VCaP (cell line): ENCODE results near the gene KRT6C.
"Not testable (repeated sequence)": the region's sequence is repeated elsewhere in the genome, so short reads cannot be mapped to it uniquely, and the experiment has no call there.

Source experiments
- H3K27ac ChIP-seq: fragments of 450-650 bp; 2 replicates; pipeline ENCODE4 v1.5.1; 2017
- CTCF ChIP-seq: fragments of 450-650 bp; conservative IDR thresholded peaks from 2 replicates; pipeline ENCODE4 v1.5.1; 2017; ENCODE audit warnings: mild to moderate bottlenecking, moderate library complexity

KRT6C gene

GRCh38 chr12:52464897-52465296 lies 8.7 kb downstream of the KRT6C start:
- no peak for TF ChIP-seq CTCF

GRCh38 chr12:52461693-52462092 lies 11.9 kb downstream of the KRT6C start:
- TF ChIP-seq CTCF: no peak
- no peak overlapping the region for H3K27ac ChIP-seq

More at GRCh38 chr12:52464897-52465296, 8.7 kb downstream of the KRT6C start:
- no peak overlapping the region for H3K27ac ChIP-seq

- TF ChIP-seq CTCF: no peak
These were observed 14.7 kb downstream of the KRT6C start for GRCh38 chr12:52458861-52459260.

GRCh38 chr12:52455821-52456220 lies 17.8 kb downstream of the KRT6C start:
- no peak for TF ChIP-seq CTCF
- H3K27ac ChIP-seq: peak overlapping the region; percentile 63

More at GRCh38 chr12:52458861-52459260, 14.7 kb downstream of the KRT6C start:
- H3K27ac ChIP-seq: no peak overlapping the region

DNA sequence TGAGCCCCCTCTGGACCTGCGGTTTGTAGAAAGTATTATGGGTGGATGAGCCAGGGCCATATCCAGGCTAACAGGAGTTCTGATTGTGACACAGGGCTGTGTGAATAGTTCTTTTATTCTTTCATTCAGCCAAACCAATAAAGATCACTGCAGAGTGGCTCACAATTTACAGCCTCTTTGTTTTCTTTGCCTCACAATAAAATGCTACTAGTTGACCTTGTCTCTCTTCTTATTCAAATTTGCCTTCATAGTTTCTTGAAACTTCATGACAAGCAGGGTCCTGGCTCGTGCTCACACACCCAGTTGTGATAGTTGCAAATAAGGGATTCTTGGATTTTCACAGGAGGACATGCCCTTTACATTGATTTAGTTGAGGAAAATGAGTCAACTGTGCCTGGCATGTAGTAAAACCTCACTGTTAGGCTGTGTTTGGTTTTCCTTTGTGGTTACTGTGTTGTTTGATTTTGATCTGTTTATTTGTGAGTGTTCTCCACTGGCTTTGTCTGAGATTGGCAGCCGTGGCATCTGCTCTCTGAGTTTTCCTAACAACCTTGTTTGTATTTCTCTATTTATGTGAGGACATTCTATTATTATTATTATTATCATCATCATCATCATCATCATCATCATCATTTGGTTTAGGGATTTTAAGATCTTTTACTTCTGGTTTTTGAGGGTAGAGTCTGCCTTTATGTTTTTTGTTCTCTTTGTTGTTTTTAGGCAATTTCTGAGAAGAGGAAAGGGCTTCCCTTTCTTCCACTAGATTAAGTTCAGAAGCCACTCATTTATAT lies 19.0 kb downstream of the KRT6C start:
- H3K27ac ChIP-seq: peak overlapping the region; percentile 63
- TF ChIP-seq CTCF: no peak

DNA sequence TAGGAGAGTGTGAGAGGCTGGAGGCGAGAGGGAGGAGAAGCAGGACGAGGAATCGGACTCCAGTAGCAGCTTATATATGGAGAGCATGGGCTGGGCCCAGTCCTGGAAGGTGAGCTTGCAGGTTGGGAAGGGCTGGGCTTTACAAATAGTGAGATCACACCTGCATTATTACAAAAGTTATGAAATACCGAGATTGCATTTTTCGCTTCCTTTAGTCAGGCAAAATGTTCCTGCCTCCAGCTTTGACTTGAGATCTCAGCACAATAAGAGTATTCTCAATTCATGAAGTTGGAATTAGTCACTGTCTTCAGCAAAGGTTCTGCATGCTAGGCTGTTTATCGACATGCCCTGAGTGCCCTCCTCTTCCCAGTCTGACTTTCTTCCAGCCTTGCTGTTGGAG lies 21.5 kb downstream of the KRT6C start, which contains the start of gene KRT6B:
Gene KRT6B (minus strand): TSS at position 46 of the 400 bp plus-strand sequence. CDS start 68 bp downstream, outside the sequence.
- no peak for TF ChIP-seq CTCF
- no peak within 1 kb of the TSS; the same call in 1 of the 2 replicates for H3K27ac ChIP-seq

DNA sequence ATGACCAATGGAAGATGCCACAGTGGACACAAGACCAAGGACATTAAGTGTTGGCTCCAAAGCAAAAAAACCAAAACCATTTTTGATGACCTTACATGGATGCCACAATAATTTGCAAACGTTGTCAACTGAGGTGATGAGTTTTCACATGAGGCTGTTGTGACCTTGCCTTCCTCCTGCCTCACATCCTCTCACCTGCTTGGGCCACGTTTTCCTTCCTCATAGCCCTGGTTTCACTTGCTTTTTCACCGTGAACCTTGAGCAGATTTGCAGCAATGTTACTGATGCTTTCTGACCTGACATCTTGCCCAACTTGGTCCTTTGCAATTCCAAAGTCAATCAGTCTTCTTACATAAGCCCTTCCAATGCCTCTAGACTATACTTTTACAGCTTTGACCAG lies 25.4 kb downstream of the KRT6C start:
- no peak overlapping the region for H3K27ac ChIP-seq
- TF ChIP-seq CTCF: no peak

DNA sequence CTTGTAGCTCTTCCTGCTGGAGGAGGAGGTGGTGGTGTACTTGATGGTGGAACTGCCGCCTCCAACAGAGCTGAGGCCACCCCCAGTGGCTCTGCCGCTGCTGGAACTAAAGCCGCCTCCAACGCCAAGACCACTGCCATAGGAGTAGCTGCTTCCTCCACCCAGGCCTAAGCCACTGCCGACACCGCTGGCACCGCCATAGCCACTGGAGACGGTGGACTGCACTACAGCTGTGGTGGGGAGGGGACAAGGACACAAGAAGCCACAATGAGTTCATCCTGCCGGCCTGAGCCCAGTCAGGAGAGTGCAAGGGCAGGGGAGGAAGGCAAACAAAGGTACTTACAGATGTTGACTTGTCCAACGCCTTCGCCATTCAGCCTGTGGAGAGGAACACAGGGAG lies 26.4 kb downstream of the KRT6C start:
- not testable (repeated sequence) for H3K27ac ChIP-seq
